Mesodermal cell (in vitro differentiated cells): Measurements from ENCODE around the gene ANKRD17.

Experiments used
- H3K27ac ChIP-seq: 2 replicates; pipeline ENCODE4 v1.7.0; 2013; ENCODE audit warnings: mild to moderate bottlenecking, low read depth, low read length, moderate library complexity; ENCODE audit not compliant: severe bottlenecking
- H3K36me3 ChIP-seq: 2 replicates; pipeline ENCODE4 v1.7.1; 2013; ENCODE audit warnings: mild to moderate bottlenecking, low read length, moderate library complexity; ENCODE audit not compliant: control insufficient read depth, insufficient read depth
- H3K4me1 ChIP-seq: one replicate; pipeline ENCODE4 v1.7.1; 2013; ENCODE audit warnings: mild to moderate bottlenecking, low read length; ENCODE audit not compliant: insufficient read depth, control insufficient read depth, poor library complexity, severe bottlenecking
- H3K4me3 ChIP-seq: 2 replicates; pipeline ENCODE4 v1.7.0; 2013; ENCODE audit warnings: low read length, control low read depth, mild to moderate bottlenecking; ENCODE audit not compliant: insufficient read depth, poor library complexity, severe bottlenecking; ENCODE audit errors: extremely low read depth
- H3K9me3 ChIP-seq: 2 replicates; pipeline ENCODE4 v1.7.1; 2013; ENCODE audit warnings: mild to moderate bottlenecking, low read length, moderate library complexity; ENCODE audit not compliant: control insufficient read depth
- WGBS, 2 experiments: methylation state at CpG; one replicate each; pipeline ENCODE4 v1.1.5; 2013; ENCODE audit warnings: missing lambda C conversion rate in 2 of 2; ENCODE audit not compliant: insufficient coverage in 2 of 2; 5-methylcytosine and 5-hydroxymethylcytosine counted together

The ANKRD17 gene

GRCh38 chr4:73194064-73194463 lies 64.5 kb downstream of the ANKRD17 start:
- Histone ChIP-seq H3K4me3 (no peak overlapping the region), H3K9me3 (no peaks in the 10 kb centered on the region)
- 83% methylated on average over 1 of the region's 2 CpGs; no CpG with 5 or more reads in 1 of the 2 experiments for WGBS, 2 experiments

GRCh38 chr4:73193659-73194058 lies 64.9 kb downstream of the ANKRD17 start:
- Histone ChIP-seq H3K27ac (no peak overlapping the region), H3K36me3 (peaks cover 5% of the 10 kb centered on the region), H3K4me1 (peaks cover 6% of the 10 kb centered on the region), H3K4me3 (no peak overlapping the region), H3K9me3 (no peaks in the 10 kb centered on the region)
- 94 to 100% methylated on average over 1 to 3 of the region's 4 CpGs for WGBS, 2 experiments

More at GRCh38 chr4:73194064-73194463, 64.5 kb downstream of the ANKRD17 start:
- peaks cover 6% of the 10 kb centered on the region for H3K4me1 ChIP-seq
- H3K27ac ChIP-seq: no peak overlapping the region
- peaks cover 5% of the 10 kb centered on the region for H3K36me3 ChIP-seq

DNA sequence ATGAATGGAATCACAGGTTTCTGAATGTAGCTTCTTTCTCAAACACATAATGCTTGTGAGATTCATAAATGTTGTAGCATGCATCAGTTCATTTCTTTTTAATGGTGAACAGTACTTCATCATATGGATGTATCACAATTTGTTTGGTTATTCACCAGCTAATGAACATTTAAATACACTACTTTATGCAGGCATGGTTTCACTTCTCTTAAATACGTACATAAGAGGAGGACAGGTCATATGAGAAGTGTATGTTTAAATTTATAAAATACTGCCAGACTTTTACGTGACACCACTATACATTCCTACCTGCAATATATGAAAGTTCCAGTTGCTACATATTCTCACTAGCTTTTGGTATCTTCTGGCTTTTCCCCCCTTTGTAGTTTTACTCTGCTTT lies 65.4 kb downstream of the ANKRD17 start:
- Histone ChIP-seq H3K36me3 (peaks cover 5% of the 10 kb centered on the region), H3K9me3 (no peaks in the 10 kb centered on the region), H3K27ac (no peak overlapping the region), H3K4me1 (peaks cover 6% of the 10 kb centered on the region), H3K4me3 (no peak overlapping the region)
- WGBS, 2 experiments: no CpG with 5 or more reads among the region's 2 CpGs

DNA sequence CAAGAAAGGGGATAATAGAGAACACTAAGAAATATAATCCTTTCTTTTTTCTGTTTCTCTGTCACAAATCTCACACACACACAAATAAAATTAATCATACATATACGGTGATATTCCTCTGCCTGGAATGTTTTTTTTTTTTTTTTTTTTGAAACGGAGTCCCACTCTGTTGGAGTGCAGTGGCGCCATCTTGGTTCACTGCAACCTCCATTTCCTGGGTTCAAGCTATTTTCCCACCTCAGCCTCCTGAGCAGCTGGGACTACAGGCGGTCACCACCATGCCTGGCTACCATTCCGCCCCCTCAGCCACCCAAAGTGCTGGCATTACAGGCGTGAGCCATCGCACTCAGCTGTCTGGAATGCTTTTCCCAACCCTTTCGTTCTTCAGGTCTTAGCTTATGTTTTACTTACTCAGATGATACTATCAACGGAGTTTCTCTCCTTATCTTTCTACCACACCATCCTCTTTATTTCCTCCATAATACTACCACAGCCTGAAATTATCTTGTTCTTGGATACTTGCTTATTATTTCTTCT lies 69.3 kb downstream of the ANKRD17 start:
- Histone ChIP-seq H3K36me3 (peaks cover 10% of the 10 kb centered on the region), H3K27ac (no peak overlapping the region), H3K9me3 (no peaks in the 10 kb centered on the region), H3K4me3 (no peak overlapping the region), H3K4me1 (peaks cover 6% of the 10 kb centered on the region)
- WGBS, 2 experiments: 82 to 95% methylated on average over 5 to 8 of the region's 9 CpGs

GRCh38 chr4:73187325-73187724 lies 71.3 kb downstream of the ANKRD17 start:
- H3K4me3 ChIP-seq: no peak overlapping the region
- no peak overlapping the region for H3K27ac ChIP-seq
- no peaks in the 10 kb centered on the region for H3K9me3 ChIP-seq
- peaks cover 6% of the 10 kb centered on the region for H3K4me1 ChIP-seq
- WGBS, 2 experiments: 100% methylated on average over 2 of the region's 4 CpGs; no CpG with 5 or more reads in 1 of the 2 experiments
- peaks cover 10% of the 10 kb centered on the region for H3K36me3 ChIP-seq

GRCh38 chr4:73185903-73186302 lies 72.7 kb downstream of the ANKRD17 start:
- Histone ChIP-seq H3K27ac (no peak overlapping the region), H3K36me3 (peaks cover 10% of the 10 kb centered on the region), H3K4me1 (peaks cover 6% of the 10 kb centered on the region), H3K4me3 (no peak overlapping the region), H3K9me3 (no peaks in the 10 kb centered on the region)

- Histone ChIP-seq H3K36me3 (peaks cover 16% of the 10 kb centered on the region), H3K4me1 (no peaks in the 10 kb centered on the region), H3K27ac (no peak overlapping the region), H3K9me3 (no peaks in the 10 kb centered on the region), H3K4me3 (no peak overlapping the region)
- WGBS, 2 experiments: no CpG with 5 or more reads among the region's 3 CpGs
Measured at GRCh38 chr4:73181231-73181630, 77.4 kb downstream of the ANKRD17 start.

DNA sequence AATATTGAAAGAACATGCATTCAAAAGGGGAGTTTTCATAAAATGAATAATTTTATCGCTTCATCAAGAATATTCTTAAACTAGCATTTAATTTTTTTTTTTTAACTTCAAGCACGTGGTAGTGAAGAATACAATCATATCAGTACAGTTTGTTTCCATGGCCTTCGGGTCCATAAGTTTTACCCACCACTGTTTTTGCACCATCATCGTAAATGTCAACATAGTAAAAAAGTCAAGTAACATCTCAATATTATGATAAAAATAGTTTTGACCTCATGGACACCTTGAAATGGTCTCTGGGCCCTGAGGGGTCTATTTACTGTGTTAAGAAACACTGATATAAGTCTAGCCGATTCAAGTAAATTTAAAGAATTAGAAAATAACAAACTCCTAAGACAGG lies 80.2 kb downstream of the ANKRD17 start:
- Histone ChIP-seq H3K4me1 (no peaks in the 10 kb centered on the region), H3K4me3 (no peak overlapping the region), H3K9me3 (no peaks in the 10 kb centered on the region), H3K27ac (no peak overlapping the region), H3K36me3 (peaks cover 32% of the 10 kb centered on the region)
- WGBS, 2 experiments: no CpG with 5 or more reads among the region's 5 CpGs

DNA sequence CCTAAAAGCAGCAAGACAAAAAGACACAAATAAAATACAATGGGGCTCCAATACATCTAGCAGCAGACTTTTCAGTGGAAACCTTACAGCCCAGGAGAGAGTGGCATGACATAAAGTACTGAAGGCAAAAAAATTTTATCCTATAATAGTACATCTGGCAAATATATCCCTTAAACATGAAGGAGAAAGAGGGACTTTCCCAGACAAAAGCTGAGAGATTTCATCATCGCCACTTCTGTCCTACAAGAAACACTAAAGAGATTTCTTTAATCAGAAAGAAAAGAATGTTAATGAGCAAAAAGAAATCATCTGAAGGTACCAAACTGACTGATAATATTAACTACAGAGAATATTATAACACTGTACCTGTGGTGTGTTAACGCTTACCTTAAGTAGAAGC lies 86.4 kb downstream of the ANKRD17 start:
- Histone ChIP-seq H3K4me1 (no peaks in the 10 kb centered on the region), H3K27ac (no peak overlapping the region), H3K36me3 (peaks cover 78% of the 10 kb centered on the region), H3K4me3 (no peak overlapping the region), H3K9me3 (no peaks in the 10 kb centered on the region)
- WGBS, 2 experiments: no CpG with 5 or more reads among the region's 2 CpGs

DNA sequence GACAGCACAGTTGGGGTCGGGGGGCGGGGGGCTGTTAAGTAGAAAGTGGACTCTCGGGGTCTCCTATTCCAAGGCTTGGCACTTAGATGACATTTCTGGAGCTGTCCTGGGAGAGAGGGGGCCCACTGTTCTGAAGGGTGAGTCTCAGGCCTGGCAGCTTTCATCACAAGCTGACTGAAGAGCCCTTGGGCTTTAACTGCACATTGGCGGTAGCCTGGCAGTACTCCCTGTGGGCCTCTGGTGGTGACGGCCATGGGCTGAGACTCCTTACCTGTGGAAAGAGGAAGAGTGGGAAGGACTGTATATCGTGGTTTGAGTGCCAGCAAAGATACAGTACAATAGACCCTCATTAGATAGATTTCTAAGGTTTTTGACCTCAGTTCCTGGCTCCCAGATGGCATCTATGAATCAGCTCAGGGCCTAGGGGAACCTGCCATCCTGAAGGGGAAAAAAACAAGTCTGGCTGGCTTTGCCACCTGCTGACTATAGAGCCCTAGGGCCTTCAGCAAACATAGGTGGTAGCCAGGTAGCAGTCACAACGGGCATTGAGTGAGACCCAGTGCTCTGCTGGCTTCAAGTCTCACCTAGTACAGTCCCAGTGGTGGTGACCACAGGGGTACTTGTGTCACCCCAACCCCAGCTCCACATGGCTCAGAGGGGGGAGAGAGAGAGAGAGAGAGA lies 87.9 kb downstream of the ANKRD17 start:
- Histone ChIP-seq H3K27ac (no peak overlapping the region), H3K4me3 (no peak overlapping the region), H3K36me3 (peaks cover 75% of the 10 kb centered on the region), H3K4me1 (no peaks in the 10 kb centered on the region), H3K9me3 (no peaks in the 10 kb centered on the region)
- WGBS, 2 experiments: 100% methylated on average over 3 to 4 of the region's 7 CpGs

GRCh38 chr4:73166212-73166611 lies 92.4 kb downstream of the ANKRD17 start:
- Histone ChIP-seq H3K4me3 (no peak overlapping the region), H3K27ac (no peak overlapping the region), H3K36me3 (peaks cover 74% of the 10 kb centered on the region), H3K9me3 (no peaks in the 10 kb centered on the region), H3K4me1 (no peaks in the 10 kb centered on the region)
